Right lobe of liver (tissue), 6 donors: ENCODE data around the gene TRMT44. TPM values are rescaled to one million over a fixed set of nuclear protein-coding genes. Genes with fewer than 3 reads are reported as not detected.
"Not testable (repeated sequence)": the region's sequence is repeated elsewhere in the genome, so short reads cannot be mapped to it uniquely, and the experiment has no call there.

Experiments
- ATAC-seq, 4 donors: fragments of 200-7000 bp; cut with Tn5 transposase; one replicate each; pipeline ENCODE4 v1.9.1; 2020; ENCODE audit warnings: mild to moderate bottlenecking in 4 of 4, moderate library complexity in 4 of 4
- DNase-seq, 3 donors: peaks; one replicate each; pipeline ENCODE4 v3.0.0-alpha.2; 2020
- H3K27ac ChIP-seq, 3 donors: fragments of 200-600 bp; one replicate each; pipeline ENCODE4 v1.8.0; 2022
- H3K27me3 ChIP-seq, 2 donors: fragments of 200-600 bp; one replicate each; pipeline ENCODE4 v1.8.0; 2022
- H3K36me3 ChIP-seq, 4 donors: fragments of 200-600 bp; sonication (generic) in 1 of 4; one replicate each; pipeline versions ENCODE4 v1.5.1 to v1.8.0; 2017 to 2022; ENCODE audit warnings: control low read depth in 1 of 4
- H3K4me1 ChIP-seq, 4 donors: fragments of 200-600 bp; sonication (generic) in 1 of 4; one replicate each; pipeline versions ENCODE4 v1.5.1 to v1.8.0; 2017 to 2022; ENCODE audit warnings: control low read depth in 1 of 4
- H3K4me3 ChIP-seq, 3 donors: fragments of 200-600 bp; one replicate each; pipeline ENCODE4 v1.8.0; 2022
- H3K9me3 ChIP-seq, 4 donors: fragments of 200-600 bp; sonication (generic) in 1 of 4; one replicate each; pipeline versions ENCODE4 v1.5.1 to v1.8.0; 2017 to 2022; ENCODE audit warnings: control low read depth in 1 of 4
- CTCF ChIP-seq, 4 donors: fragments of 200-600 bp in 3 of 4; fragments of 450-650 bp in 1 of 4; IDR thresholded peaks; one replicate each; pipeline versions ENCODE4 v1.5.1 to v1.8.0; 2016 to 2022; ENCODE audit warnings: antibody characterized with exemption in 4 of 4, mild to moderate bottlenecking in 2 of 4
- POLR2A ChIP-seq: fragments of 450-650 bp; IDR thresholded peaks from one replicate; pipeline ENCODE4 v1.6.1; 2017; ENCODE audit warnings: antibody characterized with exemption, mild to moderate bottlenecking
- WGBS: methylation state at CpG from one replicate; pipeline ENCODE4 v1.1.6; 2018; ENCODE audit warnings: low coverage, low lambda C conversion rate; ENCODE audit not compliant: insufficient coverage; ENCODE audit errors: missing lambda C conversion rate; 5-methylcytosine and 5-hydroxymethylcytosine counted together
- intact Hi-C, 2 donors: fragments of 100-400 bp; cut with DNase I; formaldehyde crosslinking; loops; one replicate each; pipeline versions ENCODE4 v1.11.2 to v1.14.1; 2022
- total RNA-seq, 6 experiments: library from RNA; depleted of rRNA in 2 of 6; stranded (reverse); fragments of >200 nt in 2 of 6; fragmentation: NEBNext Ultra II Directional in 3 of 6; extraction: Animal tissue kit (Norgen Biotek cat#: 25700) in 3 of 6; gene quantifications; one replicate each; pipeline versions ENCODE4 v1.1.0 to v1.2.4, GENCODE V29; 2016 to 2023
- donor health status: DM: no; HTN: yes; CAD: no.
- donor health status: DM: no; HTN: no; CAD: no.
- donor health status: DM: no; HTN: no; CAD: no.
- donor health status: DM: no; HTN: yes; CAD: no.
- donor health status: DM: no; HTN: yes; CAD: no.

Gene TRMT44
- total RNA-seq, 6 experiments from 2014 or later = 8.8 to 10.6 (median 9.6) TPM

- no peak for ATAC-seq
- 50% methylated on average over 6 of the region's 14 CpGs for WGBS
- Histone ChIP-seq H3K4me1 (no peaks in the 10 kb centered on the region), H3K9me3 (no peaks in the 10 kb centered on the region), H3K27me3 (no peaks in the 10 kb centered on the region), H3K27ac (no peak overlapping the region), H3K36me3 (peaks cover 0 to 18% (median 0%) of the 10 kb centered on the region in 4 donors), H3K4me3 (no peak overlapping the region)
- TF ChIP-seq POLR2A (no peak), CTCF (IDR thresholded peaks at IDR 0.05) (no peak)
- DNase-seq = no peak
- intact Hi-C loops = loop anchor here (5.0 to 10.0 kb wide), 3 partner anchors 163 to 230 kb away; no protein-coding TSS in a partner anchor
These were observed 35.6 kb upstream of the TRMT44 start for GRCh38 chr4:8404791-8405515.

- no peak for TF ChIP-seq POLR2A
- Histone ChIP-seq H3K27ac (no peak overlapping the region), H3K4me1 (no peaks in the 10 kb centered on the region), H3K27me3 (no peaks in the 10 kb centered on the region), H3K36me3 (peaks cover 0 to 18% (median 0%) of the 10 kb centered on the region in 4 donors), H3K9me3 (no peaks in the 10 kb centered on the region), H3K4me3 (no peak overlapping the region)
- WGBS = 100% methylated on average over 2 of the region's 9 CpGs
- ATAC-seq (no peak), DNase-seq (no peak)
- intact Hi-C loops = loop anchor here (5.0 to 10.0 kb wide), 3 partner anchors 163 to 231 kb away; no protein-coding TSS in a partner anchor
These were observed 35.1 kb upstream of the TRMT44 start for GRCh38 chr4:8405516-8405875.

GRCh38 chr4:8406887-8407286 is 33.7 kb upstream of the TRMT44 start:
- peaks cover 0 to 18% (median 0%) of the 10 kb centered on the region in 4 donors for H3K36me3 ChIP-seq
- intact Hi-C loops = loop anchor here (5.0 to 10.0 kb wide), 3 partner anchors 165 to 232 kb away; no protein-coding TSS in a partner anchor
- peak in 1 of 3 donors; percentile 41 for DNase-seq

GRCh38 chr4:8407316-8407715 is 33.3 kb upstream of the TRMT44 start:
- Histone ChIP-seq H3K9me3 (no peaks in the 10 kb centered on the region), H3K4me1 (no peaks in the 10 kb centered on the region), H3K36me3 (peaks cover 0 to 18% (median 0%) of the 10 kb centered on the region in 4 donors), H3K27me3 (no peaks in the 10 kb centered on the region), H3K4me3 (no peak overlapping the region), H3K27ac (no peak overlapping the region)
- no peak for TF ChIP-seq POLR2A
- TF ChIP-seq CTCF (IDR thresholded peaks at IDR 0.05) = no peak
- ATAC-seq (no peak), DNase-seq (no peak)
- intact Hi-C loops = loop anchor here (5.0 to 10.0 kb wide), 3 partner anchors 165 to 233 kb away; no protein-coding TSS in a partner anchor
- 96% methylated on average over 3 of the region's 14 CpGs for WGBS

More at GRCh38 chr4:8406887-8407286, 33.7 kb upstream of the TRMT44 start:
- not testable (repeated sequence) for H3K27me3 ChIP-seq, H3K4me1 ChIP-seq, ATAC-seq, H3K4me3 ChIP-seq, H3K9me3 ChIP-seq, H3K27ac ChIP-seq
- 68% methylated on average over 7 of the region's 7 CpGs for WGBS
- peak; percentile 39 to 54 (median 50) for TF ChIP-seq CTCF (IDR thresholded peaks at IDR 0.05)

GRCh38 chr4:8407756-8408155 is 32.8 kb upstream of the TRMT44 start:
- ATAC-seq (no peak), DNase-seq (no peak)
- Histone ChIP-seq H3K4me1 (no peaks in the 10 kb centered on the region), H3K36me3 (peaks cover 0 to 18% (median 0%) of the 10 kb centered on the region in 4 donors), H3K27me3 (no peaks in the 10 kb centered on the region), H3K9me3 (no peaks in the 10 kb centered on the region), H3K4me3 (no peak overlapping the region), H3K27ac (no peak overlapping the region)
- no peak for TF ChIP-seq CTCF (IDR thresholded peaks at IDR 0.05)
- TF ChIP-seq POLR2A = no peak
- WGBS = 92% methylated on average over 6 of the region's 9 CpGs
- intact Hi-C loops = loop anchor here (5.0 to 10.0 kb wide), 3 partner anchors 165 to 233 kb away; no protein-coding TSS in a partner anchor
